Stimulated activated CD8-positive, alpha-beta memory T cell treated with anti-CD3 and anti-CD28 coated beads, Interleukin-12 subunit alpha, Interleukin-12 subunit beta, amount 100 ng/mL, for 4 hours (primary cell): ENCODE results near the gene MPG.
"Not testable (repeated sequence)": the region's sequence is repeated elsewhere in the genome, so short reads cannot be mapped to it uniquely, and the experiment has no call there.

Source experiments
- DNase-seq: peaks from one replicate; pipeline ENCODE4 v3.0.0-alpha.2; 2020; ENCODE audit warnings: low read depth

MPG gene

GRCh38 chr16:114327-114726, 36.3 kb downstream of the MPG start:
- no peak for DNase-seq

- DNase-seq, result no peak
Observed at GRCh38 chr16:116015-116414, 38.0 kb downstream of the MPG start.

- DNase-seq, result peak; percentile 37
Observed at GRCh38 chr16:117379-118365, 39.6 kb downstream of the MPG start.

GRCh38 chr16:118857-119256, 40.8 kb downstream of the MPG start:
- DNase-seq, result no peak

GRCh38 chr16:119295-119694, 41.3 kb downstream of the MPG start:
- DNase-seq, result no peak

GRCh38 chr16:119835-120491, 41.9 kb downstream of the MPG start:
- DNase-seq, result no peak

GRCh38 chr16:120756-121155, 42.7 kb downstream of the MPG start:
- no peak for DNase-seq

GRCh38 chr16:122361-122760, 44.3 kb downstream of the MPG start:
- no peak for DNase-seq

- not testable (repeated sequence) for DNase-seq
Observed at GRCh38 chr16:123558-124350, 45.7 kb downstream of the MPG start.

- no peak for DNase-seq
Observed at GRCh38 chr16:125011-125410, 47.0 kb downstream of the MPG start.

GRCh38 chr16:129075-129474, 51.0 kb downstream of the MPG start:
- no peak for DNase-seq

GRCh38 chr16:130533-131173, 52.6 kb downstream of the MPG start:
- DNase-seq, result no peak

- no peak for DNase-seq
Observed at GRCh38 chr16:132120-132519, 54.1 kb downstream of the MPG start.

- DNase-seq, result no peak
Observed at GRCh38 chr16:133716-134115, 55.7 kb downstream of the MPG start.
